GM18519 (cell line): ENCODE results near the gene ZDHHC11B.
"Not testable (repeated sequence)": the region's sequence is repeated elsewhere in the genome, so short reads cannot be mapped to it uniquely, and the experiment has no call there.

Source experiments
- ATAC-seq: cut with Tn5 transposase; IDR thresholded peaks from one replicate; pipeline ENCODE4 v1.9.1; 2021; ENCODE audit warnings: mild to moderate bottlenecking, moderate library complexity; ENCODE audit not compliant: unreplicated experiment, low FRiP score

Gene ZDHHC11B

DNA sequence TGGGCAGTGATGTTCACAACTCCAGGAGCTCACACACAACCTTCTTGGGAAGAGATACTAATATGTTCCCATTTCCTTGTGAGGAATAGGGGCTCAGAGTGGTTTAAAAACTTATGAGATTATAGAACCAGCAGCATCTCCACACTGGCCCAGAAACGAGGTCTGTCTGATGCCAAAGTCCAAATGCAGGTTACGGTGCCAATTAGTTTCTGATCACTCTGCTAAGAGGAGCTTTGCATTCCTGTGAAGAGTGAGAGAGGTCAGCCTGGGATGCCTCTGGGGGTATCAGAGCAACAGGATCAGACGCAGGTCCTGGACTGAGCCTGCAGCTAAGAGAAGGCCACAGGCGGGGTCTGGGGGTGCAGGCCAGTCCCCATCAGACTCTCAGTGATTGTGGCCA is 61.2 kb downstream of the ZDHHC11B start:
- ATAC-seq: not testable (repeated sequence)

DNA sequence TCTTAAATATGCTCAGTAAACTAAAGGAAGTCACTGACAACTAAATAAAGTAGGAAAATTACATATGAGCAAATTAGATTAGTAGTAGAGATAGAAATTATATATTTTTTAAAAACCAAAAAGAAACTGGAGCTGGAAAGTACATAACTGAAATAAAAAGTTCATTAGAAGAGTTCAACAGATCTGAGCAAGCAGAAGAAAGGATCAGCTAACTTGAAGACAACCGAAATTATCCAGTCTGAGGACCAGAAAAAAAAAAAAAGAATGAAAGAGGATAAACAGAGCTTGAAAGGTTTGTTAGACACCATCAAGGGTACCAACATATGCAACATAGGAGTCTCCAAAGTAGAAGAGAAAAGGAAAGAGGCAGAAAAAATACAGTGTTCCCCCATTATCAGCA is 65.2 kb downstream of the ZDHHC11B start:
- not testable (repeated sequence) for ATAC-seq

DNA sequence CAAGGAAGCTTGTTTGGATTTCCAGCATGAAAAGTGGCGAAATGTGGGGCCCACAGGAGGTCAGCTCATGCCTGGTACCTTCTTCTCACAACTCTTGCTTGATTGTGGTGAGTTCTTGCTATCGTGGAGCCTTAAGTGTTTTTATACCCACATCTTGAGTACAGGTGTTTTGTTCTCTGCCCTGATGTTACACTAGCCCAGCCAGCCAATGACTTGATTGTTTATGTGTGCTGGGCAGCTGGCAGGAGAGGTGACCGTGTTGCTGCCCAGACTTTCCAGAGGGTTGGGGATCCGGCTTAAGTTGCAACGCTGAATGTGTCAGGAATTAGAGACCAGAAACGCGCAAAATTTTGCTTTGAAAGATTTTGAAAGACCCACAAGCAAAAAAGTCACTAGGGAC is 67.4 kb downstream of the ZDHHC11B start:
- no peak for ATAC-seq

DNA sequence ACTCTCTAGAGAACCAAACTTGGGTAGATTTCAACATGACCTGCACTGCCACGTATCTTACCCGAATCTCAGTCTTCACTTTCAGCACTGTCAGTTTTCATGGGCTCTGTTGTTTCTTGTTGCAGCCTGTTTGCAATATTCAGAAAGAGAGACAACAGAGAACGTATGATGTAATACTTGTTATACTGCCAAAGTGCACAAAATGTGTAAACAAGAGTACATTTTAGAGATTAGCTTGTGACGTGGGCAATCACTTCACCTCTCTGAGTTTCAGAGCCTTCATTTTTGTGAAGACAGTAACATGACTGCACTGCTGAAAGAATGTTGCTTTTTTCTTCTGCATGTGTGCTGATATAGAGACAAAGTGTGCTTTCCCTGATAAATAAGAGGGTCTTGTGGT is 67.8 kb downstream of the ZDHHC11B start:
- ATAC-seq: not testable (repeated sequence)

DNA sequence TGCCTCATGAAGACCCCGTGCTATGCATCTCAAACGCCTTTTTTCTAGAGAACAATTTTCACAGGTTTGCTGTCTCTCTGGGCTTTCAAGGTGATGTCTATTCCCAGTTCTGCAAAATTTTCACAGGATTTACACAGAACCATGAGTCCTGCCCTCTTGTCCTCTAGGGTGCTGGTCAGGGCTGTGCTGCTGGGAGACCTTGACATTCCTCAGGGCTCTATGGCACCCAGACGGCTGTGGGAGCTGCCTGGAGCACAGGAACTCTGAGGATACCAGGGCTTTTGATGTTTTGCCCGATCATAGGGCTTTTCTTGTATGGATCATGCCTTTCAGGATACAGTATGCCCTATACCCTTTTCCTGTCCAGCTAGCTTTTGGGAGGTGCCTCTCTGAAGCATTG is 68.9 kb downstream of the ZDHHC11B start:
- ATAC-seq: not testable (repeated sequence)

DNA sequence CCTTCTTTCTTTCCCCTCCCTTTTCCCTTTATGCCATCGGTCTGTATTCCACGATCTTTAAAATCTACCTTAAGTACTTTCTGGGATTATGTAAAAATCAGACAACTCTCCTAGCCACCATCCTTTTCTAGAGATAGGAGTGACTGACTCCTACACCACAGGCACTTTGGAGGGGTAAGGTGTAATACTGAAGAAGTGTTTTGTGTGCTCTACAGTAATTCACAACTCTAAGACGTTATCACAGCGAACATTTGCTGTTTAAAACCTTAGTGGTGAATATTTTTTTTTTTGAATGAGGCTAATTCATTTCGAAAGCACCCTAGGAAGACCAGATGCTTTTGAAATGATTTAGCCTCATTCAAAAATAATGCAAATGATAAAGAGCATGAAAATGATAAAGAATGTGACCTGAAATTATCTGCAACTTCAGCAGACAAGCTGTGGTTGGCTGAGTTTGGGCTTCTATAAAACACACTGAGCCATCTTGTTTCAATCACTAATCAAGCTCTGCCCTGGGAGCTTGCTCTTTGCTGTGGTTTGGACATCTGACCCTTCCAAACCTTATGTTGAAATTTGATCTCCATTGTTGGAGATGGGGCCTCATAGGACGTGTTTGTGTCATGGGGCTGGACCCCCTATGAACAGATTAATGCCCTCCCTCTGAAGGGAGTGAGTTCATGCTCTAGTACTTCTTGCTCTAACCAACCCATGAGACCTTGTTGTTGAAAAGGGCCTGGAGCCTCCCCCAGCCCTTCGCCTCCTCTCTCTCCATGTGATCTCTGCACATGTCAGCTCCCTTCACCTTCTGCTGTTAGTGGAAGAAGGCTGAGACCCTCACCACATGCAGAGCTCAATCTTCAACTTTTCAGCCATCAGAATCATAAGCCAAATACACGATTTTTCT is 70.1 kb downstream of the ZDHHC11B start:
- ATAC-seq: not testable (repeated sequence)

DNA sequence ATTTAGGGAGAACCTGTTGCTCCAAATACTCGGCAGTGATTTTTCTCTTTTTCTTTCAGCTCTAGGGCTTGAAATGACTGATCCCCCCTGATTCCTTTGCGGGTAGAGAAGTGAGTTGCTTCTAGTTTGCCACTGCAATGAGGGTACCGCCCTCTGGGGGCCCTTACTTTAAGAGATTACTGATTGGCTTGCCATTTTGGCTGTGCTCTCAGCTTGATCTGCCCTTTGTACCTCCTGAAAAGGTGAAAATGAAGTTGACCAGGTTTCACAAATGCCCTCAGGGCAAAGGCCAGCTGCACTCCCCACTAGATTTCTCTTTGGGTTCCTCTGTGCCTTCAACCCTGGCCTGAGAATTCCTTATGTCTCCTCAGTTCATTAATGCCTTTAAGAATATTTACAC is 70.8 kb downstream of the ZDHHC11B start:
- ATAC-seq: not testable (repeated sequence)

DNA sequence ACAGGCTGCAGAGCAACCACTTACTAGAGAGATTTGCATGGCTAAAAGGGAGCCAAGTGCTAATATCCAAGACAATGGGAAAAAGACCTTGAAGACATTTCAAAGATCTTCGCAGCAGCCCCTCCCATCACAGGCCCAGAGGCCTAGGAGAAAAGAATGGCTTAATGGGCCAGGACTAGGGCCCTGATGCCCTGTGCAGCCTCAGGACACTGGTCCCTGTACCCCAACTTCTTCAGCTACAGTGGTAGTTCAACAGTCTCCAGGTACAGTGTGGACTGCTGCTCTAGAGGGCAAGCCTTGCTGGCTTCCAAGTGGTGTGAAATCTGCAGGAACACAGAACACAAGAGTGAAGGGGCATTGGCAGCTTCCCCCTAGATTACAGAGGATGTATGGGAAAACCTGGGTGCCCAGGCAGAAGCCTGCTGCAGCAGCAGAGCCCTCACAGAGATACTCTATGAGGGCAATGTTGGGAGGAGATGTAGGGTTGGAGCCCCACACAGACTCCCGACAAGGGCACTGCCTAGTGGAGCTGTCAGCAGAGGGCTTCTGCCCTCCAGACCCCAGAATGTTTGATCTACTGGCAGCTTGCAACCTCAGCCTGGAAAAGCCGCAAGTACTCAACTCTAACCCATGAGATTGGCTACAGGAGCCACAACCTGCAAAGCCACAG is 75.5 kb downstream of the ZDHHC11B start:
- ATAC-seq: not testable (repeated sequence)

DNA sequence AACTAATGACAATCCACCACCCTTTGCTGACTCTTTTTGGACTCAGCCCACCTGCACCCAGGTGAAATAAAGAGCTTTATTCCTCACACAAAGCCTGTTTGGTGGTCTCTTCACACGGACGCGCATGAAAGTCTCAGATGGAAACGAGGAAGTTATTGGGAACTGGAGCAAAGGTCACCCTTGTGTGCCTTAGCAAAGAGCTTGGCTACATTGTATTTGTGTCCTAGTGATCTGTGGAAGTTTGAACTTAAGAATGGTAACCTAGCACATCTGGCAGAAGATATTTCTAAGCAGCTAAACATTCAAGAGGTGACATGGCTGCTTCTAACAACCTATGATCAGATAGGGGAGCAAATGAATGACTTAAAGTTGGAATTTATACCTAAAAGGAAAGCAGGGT is 76.2 kb downstream of the ZDHHC11B start:
- not testable (repeated sequence) for ATAC-seq

DNA sequence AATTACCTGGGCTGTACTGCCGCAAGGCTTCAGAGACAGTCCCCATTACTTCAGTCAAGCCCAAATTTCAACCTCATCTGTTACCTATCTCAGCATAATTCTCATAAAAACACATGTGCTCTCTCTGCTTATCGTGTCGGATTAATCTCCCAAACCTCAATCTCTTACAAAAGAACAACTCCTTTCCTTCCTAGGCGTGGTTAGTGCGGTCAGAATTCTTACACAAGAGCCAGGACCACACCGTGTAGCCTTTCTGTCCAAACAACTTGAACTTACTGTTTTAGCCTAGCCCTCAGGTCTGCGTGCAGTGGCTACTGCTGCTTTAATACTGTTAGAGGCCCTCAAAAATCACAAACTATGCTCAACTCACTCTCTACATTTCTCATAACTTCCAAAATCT is 78.4 kb downstream of the ZDHHC11B start:
- not testable (repeated sequence) for ATAC-seq

DNA sequence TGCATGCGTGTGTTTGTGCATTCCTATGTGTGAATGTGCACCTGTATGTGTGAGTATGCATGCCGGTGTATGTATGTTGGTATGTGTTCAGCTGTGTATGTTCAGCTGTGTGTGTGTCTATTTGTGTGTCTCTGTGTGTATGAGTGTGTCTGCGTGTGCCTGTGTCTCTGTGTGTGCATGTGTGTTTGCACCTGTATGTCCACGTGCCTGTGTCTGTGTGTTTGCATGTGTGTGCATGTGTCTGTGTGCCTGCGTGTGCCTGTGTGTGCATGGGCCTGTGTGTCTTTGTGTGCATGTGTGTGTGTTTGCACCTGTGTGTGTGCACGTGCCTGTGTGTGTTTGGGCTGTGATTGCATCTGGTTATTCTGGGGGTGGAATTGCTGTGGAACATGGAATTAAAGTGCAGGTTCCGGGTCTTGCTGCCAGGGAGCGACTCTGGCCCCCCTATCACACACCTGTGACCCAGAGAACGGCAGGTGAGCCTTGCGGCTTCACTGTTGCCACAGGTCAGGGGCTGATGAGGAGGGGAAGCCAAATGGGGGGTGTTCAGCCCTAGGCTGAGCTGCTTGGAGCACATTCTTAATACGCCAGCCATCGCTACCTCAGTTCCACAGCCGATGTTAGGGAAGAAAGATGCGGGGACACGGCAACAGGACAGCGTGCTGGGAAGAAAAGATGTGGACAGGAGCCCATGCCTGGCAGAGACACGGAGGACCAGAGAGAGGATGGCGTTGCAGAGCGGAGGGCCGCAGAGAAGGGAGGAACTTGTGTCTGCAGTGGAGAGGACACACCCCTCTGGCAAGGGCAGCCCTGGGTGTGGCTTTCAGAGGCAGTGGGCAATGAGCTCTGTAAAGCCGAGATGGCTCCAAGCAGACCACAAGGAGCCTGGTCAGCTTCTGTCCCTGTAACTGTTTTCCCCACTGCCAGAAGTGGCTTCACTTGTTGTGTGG is 87.5 kb downstream of the ZDHHC11B start:
- ATAC-seq: not testable (repeated sequence)

DNA sequence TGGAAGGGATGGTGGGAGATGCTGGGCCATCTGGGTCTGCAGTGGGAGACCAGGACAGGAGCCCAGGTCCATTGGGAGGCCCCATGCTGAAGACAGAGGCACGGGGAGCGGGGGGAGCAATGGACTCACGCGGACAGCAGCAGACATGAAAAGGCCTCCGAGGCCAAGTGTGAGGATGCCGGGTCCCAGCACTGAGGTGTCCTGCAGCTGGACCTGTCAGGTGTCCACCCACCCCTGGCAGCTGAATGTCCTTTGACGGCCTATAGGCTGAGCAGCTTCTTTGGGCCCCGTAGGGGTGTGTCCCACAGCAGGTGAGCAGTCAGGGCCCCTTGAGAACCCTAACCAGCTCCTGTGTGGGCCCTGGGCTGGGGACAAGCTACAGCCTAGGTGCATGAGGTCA is 88.3 kb downstream of the ZDHHC11B start:
- ATAC-seq: not testable (repeated sequence)

DNA sequence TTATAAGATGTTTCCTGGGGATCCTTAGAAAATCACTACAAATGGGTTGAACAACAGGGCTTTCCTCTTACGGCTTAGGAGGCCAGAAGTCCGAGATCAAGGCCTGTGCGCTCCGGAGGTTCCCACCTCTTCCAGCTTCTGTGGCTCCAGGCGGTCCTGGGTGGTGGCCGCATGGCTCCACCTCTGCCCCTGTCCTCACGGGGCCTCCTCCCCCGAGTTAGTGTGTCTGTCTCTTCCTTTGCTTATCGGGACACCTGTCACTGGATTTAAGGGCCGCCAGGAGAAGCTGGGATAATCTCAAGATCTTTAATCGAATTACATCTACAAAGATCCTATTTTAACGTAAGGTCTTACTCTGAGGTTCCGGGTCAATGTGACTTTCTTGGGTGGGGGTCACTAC is 89.1 kb downstream of the ZDHHC11B start:
- ATAC-seq: not testable (repeated sequence)

DNA sequence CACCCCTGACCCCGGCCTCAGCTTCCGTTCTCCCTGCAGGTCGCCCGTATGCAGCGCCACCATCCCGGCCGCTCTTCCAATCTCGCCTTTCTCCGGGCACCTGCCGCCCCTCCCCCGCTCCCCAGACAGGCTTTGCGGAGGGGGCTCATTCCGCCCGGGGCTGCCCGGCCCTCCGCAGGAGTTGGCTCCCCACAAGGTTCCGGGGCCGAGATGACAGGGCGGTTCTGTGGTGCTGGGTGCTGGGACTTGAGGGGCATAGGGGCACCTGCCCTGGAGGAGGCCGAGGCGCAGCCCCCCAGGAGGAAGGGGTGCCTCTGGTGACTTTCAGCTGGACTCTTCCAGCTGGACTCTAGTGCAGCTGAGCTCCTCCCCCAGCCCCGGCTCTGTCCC is 90.5 kb downstream of the ZDHHC11B start:
- ATAC-seq: not testable (repeated sequence)

DNA sequence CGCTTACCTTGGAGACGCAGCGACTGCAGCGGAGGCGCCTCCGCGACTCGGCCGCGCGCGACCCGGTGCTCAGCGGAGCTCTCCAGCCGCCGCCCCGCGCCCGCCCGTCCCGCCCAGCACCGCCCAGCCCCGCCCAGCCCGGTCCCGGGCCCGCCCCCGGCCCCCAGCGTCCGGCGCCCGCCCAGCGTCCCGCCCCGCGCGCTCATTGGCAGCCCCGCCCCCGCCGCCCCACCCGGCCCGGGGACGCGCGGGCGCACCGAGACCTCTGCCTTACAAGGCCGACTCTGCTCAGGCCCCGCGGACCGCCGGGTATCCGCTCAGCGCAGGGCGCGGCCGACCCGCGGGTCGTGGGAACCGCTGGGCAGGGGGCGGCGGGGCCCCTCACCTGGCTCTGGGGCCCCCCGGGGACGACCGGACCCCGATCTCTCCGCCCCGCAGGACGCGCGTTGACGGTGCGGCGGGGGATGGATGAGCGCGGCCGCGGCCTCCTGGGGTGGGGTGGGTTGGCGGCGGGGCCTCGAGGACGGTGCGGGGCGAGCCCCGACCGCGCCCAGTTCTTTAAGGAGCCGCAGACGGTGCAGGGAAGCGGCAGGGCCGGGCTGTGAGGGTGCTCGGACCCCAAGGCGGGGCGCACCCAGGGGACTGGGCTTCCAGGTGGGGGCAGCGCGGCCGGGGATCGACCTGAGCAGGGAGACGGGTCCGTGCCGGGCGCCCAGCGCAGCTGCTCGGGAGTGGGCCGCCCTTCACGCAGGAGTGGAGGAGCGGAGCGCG is 91.1 kb downstream of the ZDHHC11B start, which contains the start of gene TPPP:
Gene TPPP (minus strand): TSS at position 82 of the 771 bp plus-strand sequence. CDS start 15,292 bp downstream, outside the sequence.
- not testable (repeated sequence) for ATAC-seq

DNA sequence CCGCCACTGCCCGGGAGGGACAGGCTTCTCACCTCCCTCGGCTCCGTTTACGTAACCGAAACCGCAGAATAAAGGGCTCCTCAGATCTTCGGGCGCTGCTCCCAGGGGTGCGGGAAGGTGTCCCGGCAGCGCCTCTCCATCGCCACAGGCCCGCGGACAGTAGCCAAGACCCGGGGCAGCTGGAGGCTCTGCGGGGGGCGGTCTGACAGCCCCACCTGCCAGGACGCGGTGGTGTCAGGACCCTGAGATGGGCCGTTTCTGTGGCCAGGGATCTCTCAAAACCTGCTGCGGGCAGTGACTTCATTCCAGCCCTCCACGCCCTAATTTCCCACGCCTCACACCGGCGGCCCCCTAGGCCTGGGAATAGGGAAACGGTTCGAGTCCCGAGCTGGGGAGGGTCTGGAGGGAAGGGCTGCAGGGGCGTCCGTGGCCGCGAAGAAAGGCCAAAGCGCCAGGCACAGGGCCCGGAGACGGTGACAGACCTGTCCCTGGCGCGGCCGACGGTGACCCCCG is 91.9 kb downstream of the ZDHHC11B start:
- ATAC-seq: not testable (repeated sequence)

DNA sequence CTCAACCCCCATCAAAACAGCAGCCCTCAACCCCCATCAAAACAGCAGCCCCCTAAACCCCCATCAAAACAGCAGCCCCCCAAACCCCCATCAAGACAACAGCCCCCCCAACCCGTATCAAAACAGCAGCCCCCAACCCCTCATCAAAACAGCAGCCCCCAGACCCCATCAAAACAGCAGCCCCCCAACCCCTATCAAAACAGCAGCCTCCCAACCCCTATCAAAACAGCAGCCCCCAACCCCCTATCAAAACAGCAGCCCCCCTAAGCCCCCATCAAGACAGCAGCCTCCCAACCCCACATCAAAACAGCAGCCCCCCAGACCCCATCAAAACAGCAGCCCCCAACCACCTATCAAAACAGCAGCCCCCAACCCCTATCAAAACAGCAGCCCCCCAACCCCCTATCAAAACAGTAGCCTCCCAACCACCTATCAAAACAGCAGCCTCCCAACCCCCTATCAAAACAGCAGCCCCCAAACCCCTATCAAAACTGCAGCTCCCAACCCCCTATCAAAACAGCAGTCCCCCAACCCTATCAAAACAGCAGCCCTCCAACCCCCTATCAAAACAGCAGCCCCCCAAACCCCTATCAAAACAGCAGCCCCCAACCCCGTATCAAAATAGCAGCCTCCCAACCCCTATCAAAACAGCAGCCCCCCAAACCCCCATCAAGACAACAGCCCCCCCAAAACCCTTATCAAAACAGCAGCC is 92.6 kb downstream of the ZDHHC11B start:
- no peak for ATAC-seq

DNA sequence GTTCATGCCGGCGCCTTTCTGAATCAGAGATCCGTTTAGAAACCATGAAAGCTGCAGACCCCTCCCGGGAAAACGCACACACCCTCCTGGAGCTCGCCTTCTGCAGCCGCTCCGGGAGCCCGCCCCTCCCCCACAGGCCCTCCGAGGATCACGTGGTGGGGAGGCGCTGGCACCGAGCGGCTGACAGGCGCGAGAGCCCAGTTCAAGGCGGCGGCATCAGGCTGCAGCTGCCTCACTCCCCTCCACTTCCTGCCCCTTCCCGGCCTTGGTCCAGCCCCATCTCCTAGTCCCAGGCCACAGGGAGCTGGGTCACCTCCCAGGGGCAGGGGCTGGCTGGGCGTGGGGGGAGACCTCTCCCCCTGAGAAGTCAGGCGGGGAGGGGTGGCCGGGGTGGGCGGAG is 93.5 kb downstream of the ZDHHC11B start:
- ATAC-seq: not testable (repeated sequence)

DNA sequence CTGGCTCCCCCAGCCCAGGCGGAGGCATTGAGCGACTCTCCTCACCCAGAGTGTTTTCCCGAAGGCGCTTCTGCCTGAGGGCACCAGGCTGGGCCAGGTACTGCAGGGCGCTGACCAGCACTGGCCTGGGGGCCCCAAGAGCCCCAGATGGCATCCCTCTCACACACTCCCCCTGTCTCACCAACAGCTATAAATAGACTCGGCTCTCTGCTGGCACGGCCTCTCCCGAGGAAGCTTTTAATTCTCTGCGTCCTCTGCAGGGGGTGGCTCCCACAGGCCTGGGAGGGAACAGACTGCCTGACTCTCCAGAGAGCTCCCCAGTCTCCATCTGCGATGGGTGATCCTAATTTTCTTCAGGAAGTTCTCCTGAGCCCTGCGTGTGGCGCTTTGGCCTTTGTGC is 94.2 kb downstream of the ZDHHC11B start:
- not testable (repeated sequence) for ATAC-seq
